H9 (cell line): ENCODE data around the gene RINL. TPM values are rescaled to one million over a fixed set of nuclear protein-coding genes. Genes with fewer than 3 reads are reported as not detected.

Experiments used
- DNase-seq: peaks from one replicate; pipeline ENCODE4 v3.0.0-alpha.2; 2017
- H2AFZ ChIP-seq: one replicate; pipeline ENCODE4 v1.6.1; 2013; ENCODE audit warnings: mild to moderate bottlenecking, low read length, control low read depth, moderate library complexity
- H2AK5ac ChIP-seq: 2 replicates; pipeline ENCODE4 v1.6.1; 2013; ENCODE audit warnings: low read length, control low read depth, mixed read lengths; ENCODE audit not compliant: insufficient read length
- H2BK120ac ChIP-seq: one replicate; pipeline ENCODE4 v1.6.1; 2013; ENCODE audit warnings: low read depth, mild to moderate bottlenecking, low read length, control low read depth, inconsistent platforms; ENCODE audit not compliant: poor library complexity, severe bottlenecking
- H2BK12ac ChIP-seq: 2 replicates; pipeline ENCODE4 v1.6.1; 2013; ENCODE audit warnings: low read length, control low read depth, mixed read lengths, low read depth; ENCODE audit not compliant: insufficient read length
- H2BK15ac ChIP-seq: 2 replicates; pipeline ENCODE4 v1.6.1; 2013; ENCODE audit warnings: low read depth, low read length, control low read depth
- H2BK20ac ChIP-seq: one replicate; pipeline ENCODE4 v1.6.1; 2013; ENCODE audit warnings: low read depth, mild to moderate bottlenecking, low read length, control low read depth, inconsistent platforms; ENCODE audit not compliant: poor library complexity, severe bottlenecking
- H2BK5ac ChIP-seq: 2 replicates; pipeline ENCODE4 v1.6.1; 2013; ENCODE audit warnings: low read length, control low read depth, mixed read lengths; ENCODE audit not compliant: insufficient read length
- H3K14ac ChIP-seq: 2 replicates; pipeline ENCODE4 v1.6.1; 2013; ENCODE audit warnings: low read length, control low read depth; ENCODE audit not compliant: insufficient read depth
- H3K18ac ChIP-seq: 2 replicates; pipeline ENCODE4 v1.6.1; 2013; ENCODE audit warnings: low read depth, mild to moderate bottlenecking, mixed read lengths, low read length, control low read depth; ENCODE audit not compliant: insufficient read length
- H3K23ac ChIP-seq: 2 replicates; pipeline ENCODE4 v1.6.1; 2013; ENCODE audit warnings: low read length, control low read depth, mixed read lengths, low read depth; ENCODE audit not compliant: insufficient read length
- H3K23me2 ChIP-seq: 2 replicates; pipeline ENCODE4 v1.6.1; 2013; ENCODE audit warnings: low read depth, mild to moderate bottlenecking, mixed read lengths, low read length, control low read depth; ENCODE audit not compliant: insufficient read length, poor library complexity, severe bottlenecking
- H3K27ac ChIP-seq: 2 replicates; pipeline ENCODE4 v1.5.1; 2013; ENCODE audit warnings: low read length, control low read depth, mixed read lengths, low read depth; ENCODE audit not compliant: insufficient read length
- H3K27me3 ChIP-seq: 2 replicates; pipeline ENCODE4 v1.6.1; 2013; ENCODE audit warnings: low read length, control low read depth, inconsistent platforms; ENCODE audit not compliant: insufficient read depth
- H3K4ac ChIP-seq: 2 replicates; pipeline ENCODE4 v1.6.1; 2013; ENCODE audit warnings: low read depth, mild to moderate bottlenecking, control low read depth, inconsistent platforms, low read length, moderate library complexity
- H3K4me1 ChIP-seq: 2 replicates; pipeline ENCODE4 v1.6.1; 2013; ENCODE audit warnings: low read length, control low read depth, inconsistent platforms; ENCODE audit not compliant: insufficient read depth
- H3K4me2 ChIP-seq: 2 replicates; pipeline ENCODE4 v1.6.1; 2013; ENCODE audit warnings: low read length, control low read depth, mixed read lengths; ENCODE audit not compliant: insufficient read length, insufficient read depth
- H3K56ac ChIP-seq: 2 replicates; pipeline ENCODE4 v1.6.1; 2013; ENCODE audit warnings: low read depth, mild to moderate bottlenecking, mixed read lengths, low read length, control low read depth; ENCODE audit not compliant: insufficient read length
- H3K79me1 ChIP-seq: 2 replicates; pipeline ENCODE4 v1.6.1; 2013; ENCODE audit warnings: low read depth, mild to moderate bottlenecking, moderate library complexity, low read length, control low read depth, inconsistent platforms; ENCODE audit not compliant: insufficient read depth, poor library complexity, severe bottlenecking
- H3K79me2 ChIP-seq: 2 replicates; pipeline ENCODE4 v1.6.1; 2013; ENCODE audit warnings: low read length, control low read depth, inconsistent platforms; ENCODE audit not compliant: insufficient read depth
- H3K9ac ChIP-seq: 2 replicates; pipeline ENCODE4 v1.6.1; 2013; ENCODE audit warnings: low read length, control low read depth, mixed read lengths; ENCODE audit not compliant: insufficient read length; ENCODE audit errors: extremely low read depth
- H3K9me3 ChIP-seq: one replicate; pipeline ENCODE4 v1.6.1; 2013; ENCODE audit warnings: low read depth, low read length, inconsistent platforms; ENCODE audit not compliant: control insufficient read depth
- H3T11ph ChIP-seq: one replicate; pipeline ENCODE4 v1.6.1; 2013; ENCODE audit warnings: mild to moderate bottlenecking, low read length, control low read depth, inconsistent platforms
- H4K20me1 ChIP-seq: one replicate; pipeline ENCODE4 v1.6.1; 2013; ENCODE audit not compliant: control insufficient read depth, insufficient read length, insufficient read depth
- H4K5ac ChIP-seq: 2 replicates; pipeline ENCODE4 v1.6.1; 2013; ENCODE audit warnings: low read depth, mild to moderate bottlenecking, mixed read lengths, low read length, control low read depth; ENCODE audit not compliant: insufficient read length
- H4K8ac ChIP-seq: replicated peaks from 2 replicates; pipeline ENCODE4 v1.6.1; 2013; ENCODE audit warnings: low read length, control low read depth, mixed read lengths, low read depth; ENCODE audit not compliant: insufficient read length
- H4K91ac ChIP-seq: 2 replicates; pipeline ENCODE4 v1.6.1; 2013; ENCODE audit warnings: low read depth, mild to moderate bottlenecking, moderate library complexity, mixed read lengths, low read length, control low read depth; ENCODE audit not compliant: insufficient read length
- H3K27ac Mint-ChIP-seq, 3 experiments: 2 replicates in 2 of 3; 3 replicates in 1 of 3; pipeline ENCODE4 v1.8.0; 2020 to 2021; ENCODE audit warnings: mixed read lengths in 3 of 3, mild to moderate bottlenecking in 1 of 3, moderate library complexity in 1 of 3
- H3K27me3 Mint-ChIP-seq: 2 replicates; pipeline ENCODE4 v1.8.0; 2021; ENCODE audit warnings: low read depth, mild to moderate bottlenecking, moderate library complexity, mixed read lengths
- H3K36me3 Mint-ChIP-seq, 3 experiments: 2 replicates in 2 of 3; 3 replicates in 1 of 3; pipeline ENCODE4 v1.8.0; 2020 to 2021; ENCODE audit warnings: low read depth in 3 of 3, mixed read lengths in 3 of 3; ENCODE audit not compliant: insufficient read depth in 1 of 3
- H3K4me1 Mint-ChIP-seq, 2 experiments: 2 replicates each; pipeline ENCODE4 v1.8.0; 2020; ENCODE audit warnings: mixed read lengths in 2 of 2
- H3K4me3 Mint-ChIP-seq, 2 experiments: 2 replicates in 1 of 2; 3 replicates in 1 of 2; pipeline ENCODE4 v1.8.0; 2020 to 2021; ENCODE audit warnings: mild to moderate bottlenecking in 2 of 2, mixed read lengths in 2 of 2, moderate library complexity in 1 of 2
- H3K9me3 Mint-ChIP-seq, 2 experiments: 2 replicates in 1 of 2; 3 replicates in 1 of 2; pipeline ENCODE4 v1.8.0; 2020; ENCODE audit warnings: mild to moderate bottlenecking in 2 of 2, mixed read lengths in 2 of 2, moderate library complexity in 1 of 2
- WGBS: extraction: QIAGEN DNeasy Blood & Tissue Kit; methylation state at CpG from one replicate; pipeline ENCODE4 v1.1.7; 2013; ENCODE audit warnings: missing lambda C conversion rate, low lambda C conversion rate, mixed read lengths; ENCODE audit not compliant: insufficient read length; ENCODE audit errors: extremely low coverage; 5-methylcytosine and 5-hydroxymethylcytosine counted together
- total RNA-seq: library from RNA; stranded (reverse); gene quantifications from 2 replicates; pipeline ENCODE4 v1.2.1, GENCODE V29; 2021
- TF ChIP-seq, protein P1 (sequence below): fragments of 200-600 bp; sonication (generic); conservative IDR thresholded peaks from 3 replicates; pipeline ENCODE4 v1.8.0; 2021; ENCODE audit warnings: antibody characterized with exemption, mild to moderate bottlenecking

Gene RINL
- total RNA-seq, 1 experiment from 2014 or later: 6.4 TPM

DNA sequence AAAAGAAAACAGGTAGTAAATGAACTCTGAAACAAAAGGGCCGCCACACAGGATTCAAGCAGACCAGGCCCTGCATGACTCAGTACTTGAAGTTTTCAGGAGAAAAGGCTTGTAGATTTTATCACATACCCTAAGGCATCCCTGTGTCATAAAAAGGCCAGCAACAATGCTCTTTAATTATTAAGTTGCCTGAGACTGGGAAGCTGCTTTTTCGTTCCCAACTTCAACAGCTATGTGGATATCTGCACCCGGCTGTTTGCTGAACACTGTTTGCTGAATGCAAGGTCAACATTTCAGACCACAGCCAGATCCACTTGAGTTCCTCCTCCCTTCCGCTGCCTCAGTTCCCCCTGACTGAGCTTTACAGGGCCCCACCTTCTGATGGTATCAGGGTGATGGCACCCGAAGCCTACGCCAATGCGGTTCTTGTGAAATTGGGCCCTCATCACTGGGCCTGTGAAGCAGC lies 40.4 kb downstream of the RINL start:
- no peak overlapping the region; a peak in 1 of 7 replicates for H3K27ac Mint-ChIP-seq
- H3K14ac ChIP-seq: no peak overlapping the region
- H2AFZ ChIP-seq: no peak overlapping the region
- H3K27ac ChIP-seq: no peak overlapping the region
- no peak overlapping the region for H2AK5ac ChIP-seq
- no peak overlapping the region for H3K23ac ChIP-seq
- H3K79me2 ChIP-seq: no peaks in the 10 kb centered on the region
- H3K4ac ChIP-seq: no peak overlapping the region
- no peak overlapping the region for H3K9ac ChIP-seq
- no peaks in the 10 kb centered on the region for H3K79me1 ChIP-seq
- H3K4me3 Mint-ChIP-seq: no peak overlapping the region
- H4K91ac ChIP-seq: no peak overlapping the region
- H2BK15ac ChIP-seq: no peak overlapping the region
- no peak overlapping the region for H3K4me2 ChIP-seq
- H2BK120ac ChIP-seq: no peak overlapping the region
- H2BK20ac ChIP-seq: no peak overlapping the region
- H3K36me3 Mint-ChIP-seq: peaks cover 63 to 85% (median 68%) of the 10 kb centered on the region in 3 experiments
- no peaks in the 10 kb centered on the region; a peak in 1 of 5 replicates for H3K9me3 Mint-ChIP-seq
- H3K56ac ChIP-seq: no peak overlapping the region
- no peaks in the 10 kb centered on the region for H3K9me3 ChIP-seq
- H4K8ac ChIP-seq: no peak overlapping the region
- H3K27me3 Mint-ChIP-seq: no peaks in the 10 kb centered on the region
- no peaks in the 10 kb centered on the region for H3K4me1 Mint-ChIP-seq
- H3K18ac ChIP-seq: no peak overlapping the region
- H4K5ac ChIP-seq: no peak overlapping the region
- no peaks in the 10 kb centered on the region for H4K20me1 ChIP-seq
- no peaks in the 10 kb centered on the region for H3K23me2 ChIP-seq
- TF ChIP-seq, protein P1, sequence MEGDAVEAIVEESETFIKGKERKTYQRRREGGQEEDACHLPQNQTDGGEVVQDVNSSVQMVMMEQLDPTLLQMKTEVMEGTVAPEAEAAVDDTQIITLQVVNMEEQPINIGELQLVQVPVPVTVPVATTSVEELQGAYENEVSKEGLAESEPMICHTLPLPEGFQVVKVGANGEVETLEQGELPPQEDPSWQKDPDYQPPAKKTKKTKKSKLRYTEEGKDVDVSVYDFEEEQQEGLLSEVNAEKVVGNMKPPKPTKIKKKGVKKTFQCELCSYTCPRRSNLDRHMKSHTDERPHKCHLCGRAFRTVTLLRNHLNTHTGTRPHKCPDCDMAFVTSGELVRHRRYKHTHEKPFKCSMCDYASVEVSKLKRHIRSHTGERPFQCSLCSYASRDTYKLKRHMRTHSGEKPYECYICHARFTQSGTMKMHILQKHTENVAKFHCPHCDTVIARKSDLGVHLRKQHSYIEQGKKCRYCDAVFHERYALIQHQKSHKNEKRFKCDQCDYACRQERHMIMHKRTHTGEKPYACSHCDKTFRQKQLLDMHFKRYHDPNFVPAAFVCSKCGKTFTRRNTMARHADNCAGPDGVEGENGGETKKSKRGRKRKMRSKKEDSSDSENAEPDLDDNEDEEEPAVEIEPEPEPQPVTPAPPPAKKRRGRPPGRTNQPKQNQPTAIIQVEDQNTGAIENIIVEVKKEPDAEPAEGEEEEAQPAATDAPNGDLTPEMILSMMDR: no peak
- H2BK12ac ChIP-seq: no peak overlapping the region
- no peak overlapping the region for H3T11ph ChIP-seq
- DNase-seq: no peak
- no peaks in the 10 kb centered on the region for H3K4me1 ChIP-seq
- H3K27me3 ChIP-seq: no peaks in the 10 kb centered on the region
- WGBS: no CpG with 5 or more reads among the region's 7 CpGs
- no peak overlapping the region for H2BK5ac ChIP-seq
